Midbrain (tissue), 1 donor: ENCODE data around the gene RAET1G.
"Not testable (repeated sequence)": the region's sequence is repeated elsewhere in the genome, so short reads cannot be mapped to it uniquely, and the experiment has no call there.

ENCODE experiments used
- DNase-seq: peaks from one replicate; lab custom pipeline; 2025; lab: John Stamatoyannopoulos, UW

The RAET1G gene

GRCh38 chr6:149922642-149923326 is at the start of gene RAET1G:
RAET1G (minus strand) TSS chr6:149923121; CDS start chr6:149923010, 111 bp downstream.
- peak; percentile 68 for DNase-seq

GRCh38 chr6:149969635-149970034 is 46.7 kb upstream of the RAET1G start:
- DNase-seq = no peak

- not testable (repeated sequence) for DNase-seq
Measured at GRCh38 chr6:149968909-149969308, 46.0 kb upstream of the RAET1G start.

GRCh38 chr6:149967999-149968398 is 45.1 kb upstream of the RAET1G start:
- not testable (repeated sequence) for DNase-seq

- no peak for DNase-seq
Measured at GRCh38 chr6:149967591-149967990, 44.7 kb upstream of the RAET1G start.

GRCh38 chr6:149966319-149966718 is 43.4 kb upstream of the RAET1G start:
- not testable (repeated sequence) for DNase-seq

- no peak for DNase-seq
Measured at GRCh38 chr6:149965194-149966020, 42.5 kb upstream of the RAET1G start.

- DNase-seq = no peak
Measured at GRCh38 chr6:149964308-149965193, 41.6 kb upstream of the RAET1G start.

- peak; percentile 7 for DNase-seq
Measured at GRCh38 chr6:149963462-149964307, 40.8 kb upstream of the RAET1G start, which contains the start of gene ULBP1. ULBP1 (plus strand) TSS chr6:149963943; CDS start chr6:149964050, 107 bp downstream.

- DNase-seq = no peak
Measured at GRCh38 chr6:149963212-149963461, 40.2 kb upstream of the RAET1G start.

- no peak for DNase-seq
Measured at GRCh38 chr6:149962461-149963211, 39.7 kb upstream of the RAET1G start.

- DNase-seq = no peak
Measured at GRCh38 chr6:149961728-149962425, 39.0 kb upstream of the RAET1G start.

GRCh38 chr6:149960488-149960887 is 37.6 kb upstream of the RAET1G start:
- DNase-seq = no peak

GRCh38 chr6:149959806-149960205 is 36.9 kb upstream of the RAET1G start:
- not testable (repeated sequence) for DNase-seq

GRCh38 chr6:149958124-149958523 is 35.2 kb upstream of the RAET1G start:
- not testable (repeated sequence) for DNase-seq

- DNase-seq = not testable (repeated sequence)
Measured at GRCh38 chr6:149955654-149956317, 32.9 kb upstream of the RAET1G start.

GRCh38 chr6:149954984-149955653 is 32.2 kb upstream of the RAET1G start:
- not testable (repeated sequence) for DNase-seq

- DNase-seq = not testable (repeated sequence)
Measured at GRCh38 chr6:149954328-149954983, 31.5 kb upstream of the RAET1G start.
